Kidney (tissue), 14 donors: ENCODE results near the gene EIF4ENIF1. TPM values are rescaled to one million over a fixed set of nuclear protein-coding genes. Genes with fewer than 3 reads are reported as not detected.

Experiments
- DNase-seq, 5 donors: peaks; one replicate each; pipeline ENCODE4 v3.0.0-alpha.2; 2013 to 2020
- FAIRE-seq: peaks from 2 replicates; lab custom pipeline; 2012; peaks lifted over from hg19 to GRCh38; lab: Jason Lieb, UNC
- H3K27ac ChIP-seq, 2 donors: one replicate each; pipeline ENCODE4 v1.7.0; 2013; ENCODE audit warnings: low read depth in 2 of 2, low read length in 2 of 2, inconsistent platforms in 1 of 2
- H3K27me3 ChIP-seq: one replicate; pipeline ENCODE4 v1.7.1; 2013; ENCODE audit warnings: low read length, inconsistent platforms; ENCODE audit not compliant: control insufficient read depth, insufficient read depth
- H3K36me3 ChIP-seq, 3 donors: one replicate each; pipeline versions ENCODE4 v1.7.0 to v1.7.1; 2013; ENCODE audit warnings: low read length in 3 of 3, control low read depth in 1 of 3, inconsistent platforms in 1 of 3; ENCODE audit not compliant: insufficient read depth in 3 of 3, control insufficient read depth in 2 of 3
- H3K4me1 ChIP-seq, 3 donors: one replicate each; pipeline versions ENCODE4 v1.7.0 to v1.7.1; 2013; ENCODE audit warnings: low read length in 3 of 3, inconsistent platforms in 1 of 3, low read depth in 1 of 3; ENCODE audit not compliant: control insufficient read depth in 2 of 3, insufficient read depth in 2 of 3
- H3K4me3 ChIP-seq, 3 donors: one replicate each; pipeline versions ENCODE4 v1.7.0 to v1.8.1; 2013; ENCODE audit warnings: low read length in 3 of 3, control low read depth in 1 of 3, inconsistent platforms in 1 of 3
- H3K9ac ChIP-seq, 3 donors: one replicate each; pipeline versions ENCODE4 v1.7.0 to v1.7.1; 2013; ENCODE audit warnings: low read length in 3 of 3, control low read depth in 1 of 3, inconsistent platforms in 1 of 3
- H3K9me3 ChIP-seq, 3 donors: one replicate each; pipeline versions ENCODE4 v1.7.0 to v1.7.1; 2013; ENCODE audit warnings: low read length in 3 of 3, control low read depth in 1 of 3, inconsistent platforms in 1 of 3; ENCODE audit not compliant: control insufficient read depth in 2 of 3, insufficient read depth in 1 of 3
- CTCF ChIP-seq: IDR thresholded peaks from 3 replicates; pipeline ENCODE4 v1.5.1; 2012; ENCODE audit warnings: mild to moderate bottlenecking, moderate library complexity, borderline replicate concordance; ENCODE audit not compliant: insufficient read depth; ENCODE audit errors: extremely low read depth
- intact Hi-C: fragments of 100-400 bp; cut with DNase I; formaldehyde crosslinking; loops from one replicate; pipeline ENCODE4 v1.11.1; 2022
- polyA plus RNA-seq: library from polyadenylated mRNA; stranded (reverse); fragments of 350-450 nt; fragmentation: Illumina TruSeq; extraction: RNeasy Lipid Tissue Mini Kit (QIAGEN cat#74804); gene quantifications from one replicate; pipeline ENCODE4 v1.2.3, GENCODE V29; 2014; ENCODE audit warnings: low read depth, low replicate concordance; ENCODE audit not compliant: insufficient read depth
- total RNA-seq: library from RNA; stranded (reverse); fragmentation: NEBNext Ultra II Directional; extraction: Animal tissue kit (Norgen Biotek cat#: 25700); gene quantifications from one replicate; pipeline ENCODE4 v1.2.1, GENCODE V29; 2021
- donor health status: control.
- donor health status: control.
- donor health status: control.
- donor health status: control.
- donor health status: control.
- donor health status: DM: yes; HTN: yes; CAD: no.
- donor health status: Normal renal cell carcinoma (clear cell type).

The EIF4ENIF1 gene
- total and polyA plus RNA-seq, 2 donors from 2014 or later: 13.8 to 39.1 TPM

GRCh38 chr22:31490496-31490925, 869 bp upstream of the EIF4ENIF1 start:
- Histone ChIP-seq H3K4me3 (peak overlapping the region; percentile 81 to 88 (median 86)), H3K36me3 (peaks cover 0 to 2% (median under 1%) of the 10 kb centered on the region in 3 donors), H3K4me1 (peaks cover 0 to 13% (median 9%) of the 10 kb centered on the region in 3 donors), H3K9me3 (no peaks in the 10 kb centered on the region), H3K9ac (peak overlapping the region; percentile 88 to 96 (median 91)), H3K27me3 (no peaks in the 10 kb centered on the region), H3K27ac (peak overlapping the region; percentile 96 to 97)
- intact Hi-C loops: no loop called here
- peak; percentile 12 for TF ChIP-seq CTCF
- DNase-seq: peak in 3 of 5 donors; percentile 53 to 76 (median 60)
- FAIRE-seq: no peak

GRCh38 chr22:31488988-31489617, 539 bp downstream of the EIF4ENIF1 start:
- peaks cover 0 to 8% (median 5%) of the 10 kb centered on the region in 3 donors for H3K36me3 ChIP-seq

GRCh38 chr22:31488346-31488883, 1.2 kb downstream of the EIF4ENIF1 start:
- no peaks in the 10 kb centered on the region for H3K9me3 ChIP-seq
- FAIRE-seq (no peak), DNase-seq (no peak)
- H3K27ac ChIP-seq: peak overlapping the region in 1 of 2 donors; percentile 86
- no peaks in the 10 kb centered on the region for H3K27me3 ChIP-seq
- peak overlapping the region; percentile 53 to 85 (median 73) for H3K4me3 ChIP-seq
- TF ChIP-seq CTCF: no peak
- intact Hi-C loops: no loop called here
- peaks cover 0 to 13% (median 9%) of the 10 kb centered on the region in 3 donors for H3K4me1 ChIP-seq
- H3K9ac ChIP-seq: peak overlapping the region; percentile 15 to 85 (median 34)
- peaks cover 0 to 8% (median 5%) of the 10 kb centered on the region in 3 donors for H3K36me3 ChIP-seq

More at GRCh38 chr22:31488988-31489617, 539 bp downstream of the EIF4ENIF1 start:
- peak overlapping the region; percentile 15 to 85 (median 48) for H3K9ac ChIP-seq
- TF ChIP-seq CTCF: no peak
- no peaks in the 10 kb centered on the region for H3K9me3 ChIP-seq
- no peaks in the 10 kb centered on the region for H3K27me3 ChIP-seq
- peaks cover 0 to 13% (median 9%) of the 10 kb centered on the region in 3 donors for H3K4me1 ChIP-seq
- intact Hi-C loops: no loop called here
- peak overlapping the region; percentile 77 to 86 for H3K27ac ChIP-seq
- DNase-seq (peak; percentile 35 to 83 (median 70)), FAIRE-seq (no peak)
- peak overlapping the region; percentile 53 to 85 (median 73) for H3K4me3 ChIP-seq
